Stimulated activated CD4-positive, alpha-beta T cell treated with anti-CD3 and anti-CD28 coated beads, Interleukin-15, amount 100 ng/mL, for 48 hours (primary cell): ENCODE data around the gene GDF11.

ENCODE experiments used
- DNase-seq, 2 donors: peaks; one replicate each; pipeline ENCODE4 v3.0.0-alpha.2; 2020; ENCODE audit warnings: low read depth in 2 of 2

The GDF11 gene

DNA sequence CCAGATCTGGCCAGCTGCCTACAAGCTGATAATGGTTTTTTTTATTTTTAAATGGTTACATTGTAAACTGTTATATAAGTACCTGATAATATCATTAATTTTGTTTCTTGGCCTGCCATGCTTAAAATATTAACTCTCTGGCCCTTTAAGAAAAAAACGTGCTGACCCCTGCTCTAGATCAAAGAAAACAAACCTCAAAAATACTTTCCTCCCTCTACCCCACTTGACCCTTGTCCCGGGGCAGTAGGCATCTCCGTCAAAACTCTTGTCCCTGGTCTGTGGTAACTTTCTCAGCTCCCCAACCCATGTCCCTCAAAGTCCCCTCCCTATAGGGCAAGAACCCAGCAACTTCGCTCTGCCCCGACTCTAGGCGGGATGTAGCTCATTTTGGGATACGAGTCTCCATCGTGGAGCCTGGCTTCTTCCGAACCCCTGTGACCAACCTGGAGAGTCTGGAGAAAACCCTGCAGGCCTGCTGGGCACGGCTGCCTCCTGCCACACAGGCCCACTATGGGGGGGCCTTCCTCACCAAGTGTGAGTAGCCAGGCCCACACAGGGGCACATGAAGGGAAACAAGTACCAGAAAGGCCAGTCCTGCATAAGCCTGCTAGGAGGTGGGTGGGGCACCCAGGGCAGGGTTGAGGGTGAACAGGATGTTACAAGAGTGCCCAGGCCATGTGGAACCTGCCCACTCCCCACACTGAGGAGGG, 19.3 kb upstream of the GDF11 start:
- no peak for DNase-seq

DNA sequence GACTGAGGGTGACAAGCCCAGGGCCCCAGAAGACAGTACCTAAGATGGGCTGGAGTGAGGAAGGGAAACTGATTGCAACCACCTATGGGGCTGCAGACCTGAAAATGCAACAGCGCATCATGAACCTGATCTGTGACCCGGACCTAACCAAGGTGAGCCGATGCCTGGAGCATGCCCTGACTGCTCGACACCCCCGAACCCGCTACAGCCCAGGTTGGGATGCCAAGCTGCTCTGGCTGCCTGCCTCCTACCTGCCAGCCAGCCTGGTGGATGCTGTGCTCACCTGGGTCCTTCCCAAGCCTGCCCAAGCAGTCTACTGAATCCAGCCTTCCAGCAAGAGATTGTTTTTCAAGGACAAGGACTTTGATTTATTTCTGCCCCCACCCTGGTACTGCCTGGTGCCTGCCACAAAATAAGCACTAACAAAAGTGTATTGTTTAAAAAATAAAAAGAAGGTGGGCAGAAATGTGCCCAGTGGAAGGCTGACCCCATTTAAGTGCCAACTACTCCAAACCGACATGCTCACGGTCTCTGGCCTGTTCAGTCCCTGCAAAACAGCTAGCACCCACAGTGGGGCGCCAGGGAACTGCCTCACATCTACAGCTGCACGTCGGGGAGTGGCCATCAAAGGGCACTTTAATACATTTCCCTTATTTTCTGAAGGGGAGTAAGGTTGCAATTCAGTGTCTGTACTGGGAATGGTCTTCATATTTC, 18.5 kb upstream of the GDF11 start:
- peak in 1 of 2 donors; percentile 55 for DNase-seq

DNA sequence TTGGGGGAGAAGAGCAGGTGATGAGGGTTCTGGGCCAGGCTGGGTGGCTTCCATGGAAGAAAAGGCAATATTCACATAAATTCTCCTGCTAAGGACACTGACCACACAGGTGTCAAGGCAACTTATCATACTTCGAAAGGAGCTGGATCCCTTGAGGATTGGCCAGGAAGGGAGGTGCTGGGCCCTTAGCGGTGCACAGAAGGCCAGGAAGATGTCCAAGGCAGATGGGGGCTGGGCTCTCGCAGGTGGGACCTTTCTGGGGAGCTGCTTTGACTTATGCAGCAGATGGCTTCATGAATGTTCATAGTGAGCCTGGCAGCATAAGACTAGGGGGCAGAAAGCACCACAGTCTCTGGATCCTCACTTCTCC, 18.0 kb upstream of the GDF11 start:
- no peak for DNase-seq

DNA sequence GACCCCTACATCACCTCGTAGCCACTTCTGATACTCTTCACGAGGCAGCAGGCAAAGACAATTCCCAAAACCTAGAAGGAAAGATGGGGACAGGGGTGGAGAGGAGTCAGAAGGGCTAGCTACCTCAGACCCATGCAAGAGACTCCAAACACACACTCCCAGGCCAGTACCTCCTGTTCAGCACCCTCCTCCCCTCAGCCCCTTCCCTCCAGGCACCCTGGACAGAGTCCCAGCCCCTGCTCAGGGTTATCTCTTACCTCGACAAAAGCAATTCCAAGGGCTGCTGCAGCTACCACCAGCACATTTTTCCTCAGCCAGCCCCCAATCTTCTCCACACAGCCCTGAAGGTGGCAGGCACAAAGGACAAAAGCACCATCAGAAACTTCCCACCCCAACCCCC, 17.4 kb upstream of the GDF11 start:
- no peak for DNase-seq

DNA sequence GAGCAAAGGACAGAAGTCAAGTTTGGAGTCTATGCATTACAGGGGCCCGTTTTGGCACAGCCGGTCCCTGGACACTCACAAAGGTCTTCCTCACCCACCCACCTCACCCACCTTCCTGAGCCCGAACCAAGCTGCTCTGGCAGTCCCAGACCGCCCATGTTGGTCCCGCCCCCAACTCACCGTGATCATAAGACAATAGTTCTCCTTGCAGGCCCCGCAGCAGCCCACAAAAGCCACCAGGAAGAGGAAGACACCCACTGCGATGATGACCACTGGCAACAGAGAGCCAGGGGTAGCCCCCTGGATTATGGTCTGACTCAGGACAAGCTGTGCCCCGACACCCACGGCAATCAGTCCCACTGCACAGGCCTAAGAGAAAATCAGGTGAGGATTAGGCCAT, 16.0 kb upstream of the GDF11 start:
- DNase-seq: no peak

DNA sequence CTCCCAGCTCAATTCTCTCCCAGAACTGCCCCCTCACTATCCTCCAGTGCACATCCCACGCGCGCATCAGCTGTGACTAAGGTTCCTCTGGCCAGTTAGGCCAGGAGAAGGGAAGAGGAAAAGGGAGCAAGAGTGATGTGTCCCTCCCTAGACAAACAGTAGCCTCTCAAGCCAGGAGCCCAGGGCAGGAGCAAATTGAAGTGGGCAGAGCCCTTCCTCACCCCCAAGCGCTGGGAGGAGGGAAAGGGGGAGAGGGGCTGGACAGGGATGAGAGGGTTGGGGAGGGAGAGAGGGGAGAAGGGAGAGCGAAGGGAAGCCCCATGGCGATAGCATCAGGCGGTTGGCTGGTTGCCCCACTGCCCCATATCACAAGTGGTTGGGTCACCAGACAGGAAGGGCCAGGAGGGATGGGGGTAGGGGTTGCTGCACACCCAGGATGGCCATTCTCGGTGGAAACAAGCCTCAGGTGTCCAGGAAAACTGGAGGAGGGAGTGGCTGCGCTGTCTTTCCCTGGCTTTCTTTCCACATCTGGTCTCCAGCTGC, 15.2 kb upstream of the GDF11 start:
- DNase-seq: no peak

DNA sequence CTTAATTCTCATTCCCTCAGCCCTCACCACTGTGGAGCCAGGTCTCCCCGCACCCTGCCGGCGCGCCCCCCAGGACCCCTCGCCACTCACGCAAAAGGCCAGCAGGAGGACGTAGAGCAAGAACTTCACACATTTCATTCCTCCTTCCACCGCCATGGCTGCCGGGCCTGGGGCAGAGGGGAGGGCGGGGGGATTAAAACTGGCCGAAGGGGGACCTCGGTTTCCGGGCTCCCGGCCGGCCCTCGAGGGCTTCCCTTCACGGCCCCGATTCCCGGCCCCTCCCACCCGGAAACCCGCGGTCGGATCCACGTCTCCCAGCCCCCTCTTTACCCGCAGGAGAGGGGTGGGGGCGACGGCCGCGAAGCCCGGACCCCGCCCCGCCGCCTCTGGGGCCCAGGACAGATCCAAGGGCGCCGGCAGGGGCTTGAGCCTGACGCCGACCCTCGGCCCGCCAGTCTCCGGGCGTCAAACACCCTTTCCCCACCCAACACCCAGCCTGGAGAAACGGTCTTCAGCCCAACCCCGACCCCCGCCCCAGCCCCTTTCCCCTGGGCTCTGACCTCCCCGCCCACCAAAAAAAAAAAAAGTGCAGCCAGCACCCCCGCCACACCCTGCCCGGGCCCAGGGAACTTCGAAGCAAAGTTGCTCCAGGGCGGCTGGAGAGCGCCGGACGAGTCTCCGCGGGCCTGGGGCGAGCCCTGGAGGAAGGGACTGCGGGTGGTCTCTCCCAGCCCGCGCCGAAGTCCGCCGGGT, 14.6 kb upstream of the GDF11 start:
- DNase-seq: no peak

DNA sequence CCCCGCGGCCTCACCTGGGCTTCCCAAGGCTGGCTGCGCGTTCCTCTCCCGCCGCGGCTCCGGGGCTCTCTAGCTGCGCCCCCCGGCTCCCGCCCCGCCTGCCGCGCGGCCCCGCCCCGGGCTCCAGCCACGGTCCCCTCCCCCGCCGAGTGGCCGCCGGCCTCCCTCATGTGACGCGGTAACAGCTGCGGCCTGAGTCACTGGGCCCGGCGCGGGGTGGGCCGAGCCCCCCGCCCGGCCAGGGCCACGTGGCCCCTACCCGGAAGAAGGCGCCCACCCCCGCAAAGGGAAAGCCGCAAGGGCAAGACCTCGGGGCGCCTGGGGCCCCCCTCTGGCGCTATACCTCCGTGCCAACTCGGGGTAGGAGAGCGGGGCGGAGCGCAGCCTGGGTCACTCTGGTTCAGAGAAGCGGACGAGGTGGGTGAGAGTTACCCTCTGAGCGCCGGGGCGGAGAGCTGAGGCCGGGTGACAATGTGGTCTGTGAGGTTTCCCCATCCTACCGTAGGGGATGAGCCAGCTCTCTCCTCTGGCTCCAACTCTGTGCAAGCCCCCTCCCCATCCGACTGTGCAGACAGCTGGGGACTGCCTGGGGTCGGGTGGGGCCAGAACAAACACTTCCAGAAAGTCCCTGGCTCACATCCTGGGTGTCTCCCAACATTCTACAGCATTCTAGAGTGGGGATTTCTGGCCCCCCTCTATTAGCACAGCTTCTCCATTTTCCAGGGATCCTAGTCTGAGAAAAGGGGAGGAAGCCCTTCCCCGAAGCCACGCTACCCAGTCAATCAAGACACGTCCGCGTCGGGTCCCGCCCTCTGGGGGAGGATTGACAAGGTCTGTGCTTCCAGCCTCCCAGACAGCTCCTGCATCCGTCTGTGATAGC, 13.7 kb upstream of the GDF11 start, which contains the start of gene CD63:
CD63 (minus strand) TSS at position 71 of the 880 bp plus-strand sequence. CDS start 668 bp downstream, outside the sequence.
- peak; percentile 66 to 69 for DNase-seq

DNA sequence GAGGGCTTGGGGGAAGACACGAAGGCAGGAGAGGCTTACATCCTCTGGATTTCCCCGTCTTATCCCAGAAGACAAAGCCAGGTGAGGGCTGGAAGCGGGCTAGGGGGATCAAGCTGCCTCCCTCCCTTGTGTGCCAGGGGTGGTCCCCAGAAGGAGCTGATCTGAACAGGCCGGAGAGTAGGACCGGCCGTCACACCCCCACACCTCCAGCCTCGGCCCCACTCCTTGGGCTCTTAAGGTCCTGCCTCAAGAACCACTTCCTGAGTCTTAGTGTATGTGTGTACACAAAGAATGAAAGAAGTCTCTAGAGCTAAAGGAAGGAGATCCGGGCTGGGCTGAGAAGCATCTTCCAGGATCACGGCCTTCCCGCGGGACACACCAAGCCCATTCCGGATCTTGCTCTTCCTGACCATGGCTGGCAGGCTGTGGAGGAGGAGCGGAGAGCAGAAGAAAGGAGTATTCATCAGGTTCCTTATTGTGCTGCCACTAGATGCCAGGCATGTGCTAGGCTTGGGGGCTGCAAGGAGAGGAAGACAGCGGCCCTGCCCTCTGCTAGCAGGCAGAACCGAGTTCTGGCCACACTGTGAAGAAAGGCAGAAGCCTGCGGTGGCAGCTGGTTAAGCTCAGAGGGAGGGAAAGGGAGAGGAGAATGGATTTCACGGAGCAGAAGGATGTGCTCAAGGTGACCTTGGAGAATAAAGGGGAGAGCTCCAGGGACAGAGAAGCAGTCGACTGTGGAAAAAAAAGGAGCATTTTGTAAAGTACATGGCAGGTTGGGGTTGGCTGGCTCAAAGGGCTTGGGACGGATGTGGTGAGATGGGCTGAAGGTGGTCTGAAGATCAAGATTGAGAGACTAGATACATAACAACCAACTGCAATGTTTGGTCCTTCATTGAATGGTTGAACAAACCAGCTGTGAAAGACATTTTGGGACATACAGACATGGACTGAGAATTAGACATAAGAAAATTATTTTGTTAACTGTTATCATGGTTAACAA, 12.8 kb upstream of the GDF11 start:
- DNase-seq: no peak

DNA sequence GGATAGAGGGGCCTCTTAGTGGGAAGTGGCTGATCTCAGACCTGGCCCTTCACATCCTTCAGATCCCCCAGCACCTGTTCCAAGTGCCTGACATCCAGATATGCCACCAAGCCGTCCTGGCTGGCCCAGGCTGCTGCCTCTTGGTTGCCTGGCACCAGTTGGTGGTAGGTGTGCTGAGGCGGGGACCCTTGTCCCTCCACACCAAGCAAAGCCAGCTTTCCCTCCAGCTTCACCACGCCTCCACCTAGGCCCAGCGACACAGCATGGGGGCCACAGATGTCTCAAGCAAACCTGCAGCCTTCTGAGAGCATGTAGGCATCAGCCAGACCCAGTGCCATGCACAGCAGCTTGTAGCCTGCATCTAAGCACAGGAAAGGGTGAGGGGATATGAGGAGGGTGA, 10.6 kb upstream of the GDF11 start:
- DNase-seq: no peak

DNA sequence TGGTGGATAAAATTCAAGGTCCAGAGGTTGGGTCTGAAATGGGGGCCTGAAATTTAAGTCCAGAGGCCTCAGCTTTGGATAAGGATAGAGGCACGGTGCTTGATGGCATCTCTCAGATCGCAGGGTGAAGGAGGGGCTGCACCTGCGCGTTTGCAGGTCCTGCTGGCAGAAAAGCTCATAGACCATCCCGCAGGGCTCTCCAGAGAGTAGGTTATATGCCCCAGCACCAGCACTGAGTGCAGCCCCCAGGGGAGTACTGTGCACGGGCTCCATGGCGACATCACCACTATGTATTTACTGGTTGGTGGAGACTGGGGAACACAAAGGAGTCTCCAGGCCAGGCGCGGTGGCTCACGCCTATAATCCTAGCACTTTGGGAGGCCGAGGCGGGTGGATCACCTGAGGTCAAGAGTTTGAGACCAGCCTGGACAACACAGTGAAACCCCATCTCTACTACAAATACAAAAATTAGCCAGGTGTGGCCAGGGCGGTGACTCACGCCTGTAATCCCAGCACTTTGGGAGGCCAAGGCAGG, 9.8 kb upstream of the GDF11 start:
- DNase-seq: no peak

DNA sequence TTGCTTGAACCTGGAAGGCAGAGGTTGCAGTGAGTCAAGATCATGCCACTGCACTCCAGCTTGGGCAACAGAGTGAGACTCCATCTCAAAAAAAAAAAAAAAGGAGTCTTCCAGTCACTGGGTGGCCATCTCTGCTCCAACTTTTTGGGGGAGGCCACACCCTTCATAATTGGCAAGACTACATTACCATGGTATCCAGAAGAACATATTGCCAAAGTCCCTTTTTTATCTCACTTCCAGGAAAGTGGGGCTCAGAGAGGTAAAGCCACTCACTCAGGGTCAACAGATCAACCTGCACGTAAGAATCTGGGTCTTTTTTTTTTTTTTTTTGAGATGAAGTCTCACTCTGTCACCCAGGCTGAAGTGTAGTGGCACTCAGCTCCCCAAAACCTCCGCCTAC, 9.1 kb upstream of the GDF11 start:
- DNase-seq: no peak

DNA sequence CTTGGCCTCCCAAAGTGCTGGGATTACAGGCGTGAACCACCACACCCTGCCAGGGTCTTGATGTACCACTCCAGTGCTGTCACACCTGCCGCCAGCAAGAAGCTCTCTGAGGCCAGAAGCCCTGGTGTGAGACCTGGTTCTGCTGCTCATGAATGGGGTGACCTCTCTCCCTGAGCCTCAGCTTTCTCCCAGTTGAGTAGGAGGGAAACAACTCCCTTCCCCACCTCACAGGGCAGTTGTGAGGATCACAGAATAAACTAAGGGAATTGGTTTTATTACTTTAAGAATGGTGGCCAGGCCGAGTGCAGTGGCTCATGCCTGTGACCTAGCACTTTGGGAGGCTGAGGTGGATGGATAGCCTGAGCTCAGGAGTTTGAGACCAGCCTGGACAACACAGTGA, 8.3 kb upstream of the GDF11 start:
- no peak for DNase-seq

DNA sequence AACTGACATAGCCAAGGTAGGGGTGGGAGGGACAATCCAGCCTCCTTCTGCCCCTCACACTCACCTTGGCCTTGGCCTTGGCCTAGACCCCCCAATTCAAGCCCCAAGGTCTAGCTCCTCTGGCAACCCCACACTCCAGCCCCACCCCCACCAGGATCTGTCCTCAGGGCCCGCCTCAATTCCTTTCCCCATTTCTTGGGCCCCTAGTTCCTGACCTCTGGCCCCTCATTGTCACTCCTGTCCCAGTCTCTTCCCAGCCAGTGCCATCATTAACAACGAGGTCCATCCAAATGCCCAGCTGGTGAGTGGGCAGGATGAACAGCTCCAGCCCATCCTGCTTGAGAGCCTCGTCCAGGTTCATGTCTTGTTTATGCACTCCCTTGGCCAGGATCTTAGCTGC, 6.8 kb upstream of the GDF11 start:
- DNase-seq: no peak

DNA sequence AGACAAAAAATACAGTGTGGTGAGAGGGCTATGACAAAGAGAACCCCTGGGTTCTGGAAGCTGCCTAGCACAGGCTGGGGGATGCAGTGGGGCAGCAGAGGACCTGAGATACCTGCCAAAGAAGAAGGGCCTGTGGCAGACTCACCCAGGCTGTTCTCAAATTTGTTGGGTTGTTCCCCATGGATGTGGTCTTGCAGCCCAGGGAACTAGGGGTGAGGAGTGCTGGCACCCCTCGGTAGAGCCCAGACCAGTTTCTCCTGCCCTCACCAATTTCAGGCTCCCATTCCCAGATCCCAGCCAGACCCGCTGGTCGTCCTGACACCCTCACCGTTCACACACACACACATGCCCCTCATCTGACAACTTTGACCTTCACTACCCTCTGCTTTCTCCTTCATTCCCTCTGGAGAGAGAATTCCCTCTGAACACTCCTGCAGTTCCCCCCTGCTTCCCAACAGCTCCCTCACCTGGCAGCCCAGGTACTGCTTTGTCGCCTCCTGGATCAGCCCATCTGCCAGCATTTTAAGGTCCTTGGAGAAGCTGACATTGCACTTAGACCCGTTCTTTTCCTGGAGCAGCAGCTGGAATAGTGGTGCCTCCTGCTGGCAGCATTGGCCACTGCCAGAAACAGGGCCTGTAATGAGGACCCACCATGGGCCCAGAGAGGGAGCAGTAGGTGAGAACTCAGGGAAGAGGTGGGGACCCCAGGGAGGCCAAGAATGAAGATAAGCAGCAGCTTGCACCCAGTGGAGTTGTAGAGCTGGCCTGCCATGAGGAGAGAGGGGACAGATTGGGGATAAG, 5.9 kb upstream of the GDF11 start:
- peak in 1 of 2 donors; percentile 51 for DNase-seq

DNA sequence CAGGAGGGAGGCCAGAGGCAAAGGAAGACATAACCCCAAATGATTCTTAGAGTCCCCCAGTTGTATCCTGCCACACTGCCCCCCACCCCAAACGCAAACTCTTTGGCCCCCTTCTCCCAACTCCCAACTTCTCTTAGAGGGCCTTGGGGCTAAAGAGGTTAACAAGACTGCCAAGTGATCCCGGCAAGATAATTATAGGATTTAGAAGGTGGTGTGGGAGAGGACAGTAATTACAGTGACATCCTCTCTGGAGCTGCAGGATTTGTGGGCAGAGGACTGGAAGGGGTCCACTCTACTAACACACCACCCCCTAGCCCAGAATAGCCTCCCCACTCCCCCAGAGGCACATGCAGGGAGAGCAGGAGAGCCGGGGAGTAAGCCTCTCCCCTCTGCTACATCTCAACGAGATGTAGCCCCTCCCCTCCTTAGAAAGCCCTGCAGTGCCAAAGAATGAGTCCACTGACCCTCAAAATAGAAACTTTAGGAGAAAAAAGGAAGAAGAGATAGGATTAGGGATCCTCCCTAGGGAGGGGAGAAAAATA, 5.3 kb upstream of the GDF11 start:
- no peak for DNase-seq

DNA sequence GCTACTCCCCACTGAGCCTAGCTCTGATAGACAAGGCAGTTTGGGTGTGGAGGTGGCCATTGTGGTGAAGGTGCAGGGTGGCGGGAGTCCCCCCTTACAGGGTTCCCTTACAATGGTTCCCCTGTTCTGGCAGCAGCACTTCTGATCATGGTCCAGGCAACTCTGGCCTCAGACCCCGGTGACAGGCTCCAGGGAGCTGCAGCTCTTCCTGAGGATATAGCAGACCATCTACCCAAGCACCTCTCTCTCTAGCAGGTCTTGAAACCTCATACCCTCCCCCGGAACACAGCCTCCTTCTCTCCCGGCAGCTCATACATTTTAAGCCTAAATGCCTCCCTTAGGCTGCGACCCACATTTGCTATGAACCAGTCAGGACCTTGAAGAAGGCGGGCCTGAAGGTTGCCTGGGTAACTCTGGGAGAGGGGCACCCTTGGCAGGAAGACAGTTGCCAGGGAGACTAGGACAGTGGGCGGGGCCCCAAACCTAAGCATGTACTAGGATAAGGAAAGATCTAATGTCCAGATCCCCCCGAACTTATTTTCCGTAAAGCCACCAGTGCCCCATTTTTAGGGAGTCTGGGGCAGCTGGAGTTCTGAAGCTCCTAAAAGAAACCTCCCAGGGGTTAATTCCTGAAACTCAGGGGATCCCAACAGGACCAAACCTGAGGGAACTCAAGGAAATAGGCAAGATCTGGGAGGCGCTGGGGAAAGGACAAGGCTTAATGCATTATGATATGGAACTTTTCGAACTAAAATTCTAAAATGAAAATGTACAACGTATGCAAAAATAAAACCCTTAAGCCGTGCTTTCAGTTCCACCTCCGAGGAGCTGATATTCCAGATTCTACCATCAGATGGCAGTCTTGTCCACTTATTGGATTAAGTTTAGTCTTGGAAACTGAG, 4.5 kb upstream of the GDF11 start:
- DNase-seq: peak; percentile 63 to 73

DNA sequence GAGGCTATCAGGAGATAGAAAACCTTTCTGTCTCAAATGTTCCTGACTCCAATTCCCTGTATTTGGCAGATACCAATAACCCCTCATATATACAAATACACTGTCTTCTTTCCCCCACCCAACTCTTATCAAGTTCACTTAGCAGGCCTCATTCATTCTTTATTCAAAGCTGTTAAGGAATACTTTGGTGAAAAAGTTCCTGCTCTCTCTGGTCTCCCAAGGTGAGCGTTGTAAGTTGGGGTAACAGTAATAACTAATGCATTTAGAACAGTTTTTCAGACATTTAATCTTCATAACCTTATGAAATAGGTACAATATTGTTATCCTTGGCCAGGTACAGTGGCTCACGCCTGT, 3.9 kb upstream of the GDF11 start:
- no peak for DNase-seq
